Measurements from ENCODE around the gene SOWAHA.

Gene SOWAHA

GRCh38 chr5:132767150-132767549 is 46.0 kb upstream of the SOWAHA start:
- no peak overlapping the region for H3K4me3 ChIP-seq (ENCODE audit: control insufficient read depth, low read depth, low read length)
- TF ChIP-seq, protein P1, sequence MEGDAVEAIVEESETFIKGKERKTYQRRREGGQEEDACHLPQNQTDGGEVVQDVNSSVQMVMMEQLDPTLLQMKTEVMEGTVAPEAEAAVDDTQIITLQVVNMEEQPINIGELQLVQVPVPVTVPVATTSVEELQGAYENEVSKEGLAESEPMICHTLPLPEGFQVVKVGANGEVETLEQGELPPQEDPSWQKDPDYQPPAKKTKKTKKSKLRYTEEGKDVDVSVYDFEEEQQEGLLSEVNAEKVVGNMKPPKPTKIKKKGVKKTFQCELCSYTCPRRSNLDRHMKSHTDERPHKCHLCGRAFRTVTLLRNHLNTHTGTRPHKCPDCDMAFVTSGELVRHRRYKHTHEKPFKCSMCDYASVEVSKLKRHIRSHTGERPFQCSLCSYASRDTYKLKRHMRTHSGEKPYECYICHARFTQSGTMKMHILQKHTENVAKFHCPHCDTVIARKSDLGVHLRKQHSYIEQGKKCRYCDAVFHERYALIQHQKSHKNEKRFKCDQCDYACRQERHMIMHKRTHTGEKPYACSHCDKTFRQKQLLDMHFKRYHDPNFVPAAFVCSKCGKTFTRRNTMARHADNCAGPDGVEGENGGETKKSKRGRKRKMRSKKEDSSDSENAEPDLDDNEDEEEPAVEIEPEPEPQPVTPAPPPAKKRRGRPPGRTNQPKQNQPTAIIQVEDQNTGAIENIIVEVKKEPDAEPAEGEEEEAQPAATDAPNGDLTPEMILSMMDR (conservative IDR thresholded peaks at IDR 0.05; ENCODE audit: control insufficient read depth, insufficient read depth, low read depth, low read length), result no peak
- DNase-seq (ENCODE audit: low read depth), result no peak

GRCh38 chr5:132768485-132768868 is 44.6 kb upstream of the SOWAHA start:
- DNase-seq (ENCODE audit: low read depth), result no peak
- no peak overlapping the region for H3K4me3 ChIP-seq (ENCODE audit: control insufficient read depth, low read depth, low read length)
- TF ChIP-seq, protein P1 (conservative IDR thresholded peaks at IDR 0.05; ENCODE audit: control insufficient read depth, insufficient read depth, low read depth, low read length), result no peak

DNA sequence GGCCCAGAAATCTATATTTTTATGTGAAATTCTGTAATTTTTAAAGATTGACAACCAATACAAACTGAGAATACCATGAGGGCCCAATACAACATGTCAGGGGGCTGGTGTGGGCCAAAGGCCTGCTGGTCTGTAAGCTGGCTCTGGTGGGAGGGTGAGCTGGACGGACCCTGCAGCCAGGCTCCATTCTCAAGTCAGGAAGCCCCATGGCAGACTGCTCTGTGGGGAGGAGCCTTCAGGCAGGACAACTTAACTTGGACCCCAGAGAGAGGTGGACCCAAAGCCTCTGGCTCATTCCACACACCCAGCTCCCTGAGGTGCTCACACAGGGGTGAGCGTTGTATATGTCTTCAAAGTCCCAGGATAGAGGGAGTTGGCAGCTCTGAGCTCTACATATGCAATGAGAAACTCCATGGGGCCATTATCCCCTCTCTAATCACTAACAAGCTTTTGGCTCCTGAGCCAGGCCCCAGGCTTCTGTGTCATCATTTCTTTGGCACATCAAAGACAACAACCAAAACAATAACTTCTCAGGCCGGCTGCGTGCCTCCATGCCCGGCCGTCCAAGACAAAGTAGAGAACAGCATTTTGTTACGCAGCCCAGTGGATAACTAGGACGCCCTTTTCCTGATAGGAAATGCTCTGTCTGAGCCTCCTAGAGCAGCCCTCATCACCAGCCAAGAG is 42.5 kb upstream of the SOWAHA start:
- TF ChIP-seq, protein P1 (conservative IDR thresholded peaks at IDR 0.05; ENCODE audit: control insufficient read depth, insufficient read depth, low read depth, low read length), result no peak
- no peak for DNase-seq (ENCODE audit: low read depth)
- no peak overlapping the region for H3K4me3 ChIP-seq (ENCODE audit: control insufficient read depth, low read depth, low read length)

DNA sequence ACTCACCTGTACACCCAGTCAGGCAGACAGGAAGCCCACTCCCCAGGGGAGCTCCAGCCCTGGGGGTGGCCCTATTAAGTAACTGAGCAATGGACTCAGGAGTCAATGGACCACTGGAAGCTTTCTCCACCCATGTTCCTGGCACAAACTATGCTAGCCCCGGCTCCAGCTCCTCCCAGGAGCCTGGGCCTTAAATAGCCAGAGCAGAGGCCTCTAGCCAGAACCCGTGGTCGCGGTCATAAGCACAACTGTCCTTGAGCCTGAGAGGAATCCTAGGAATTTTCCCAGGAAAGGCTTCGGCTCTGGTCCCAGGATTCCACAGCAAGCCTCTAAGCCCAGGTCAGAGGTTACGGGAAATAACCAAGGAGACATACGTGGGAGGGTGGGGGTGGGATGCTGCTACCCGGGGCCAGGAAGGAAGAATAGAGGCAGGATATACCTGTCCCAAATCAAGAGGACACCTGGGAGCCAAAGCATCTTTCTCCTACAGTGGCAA is 41.6 kb upstream of the SOWAHA start:
- peak; percentile 44 for DNase-seq (ENCODE audit: low read depth)
- TF ChIP-seq, protein P1 (conservative IDR thresholded peaks at IDR 0.05; ENCODE audit: control insufficient read depth, insufficient read depth, low read depth, low read length), result no peak
- no peak overlapping the region for H3K4me3 ChIP-seq (ENCODE audit: control insufficient read depth, low read depth, low read length)

- no peak for DNase-seq (ENCODE audit: low read depth)
- no peak overlapping the region for H3K4me3 ChIP-seq (ENCODE audit: control insufficient read depth, low read depth, low read length)
- TF ChIP-seq, protein P1 (conservative IDR thresholded peaks at IDR 0.05; ENCODE audit: control insufficient read depth, insufficient read depth, low read depth, low read length), result no peak
Measured at GRCh38 chr5:132772291-132773070, 40.6 kb upstream of the SOWAHA start.

- TF ChIP-seq, protein P1 (conservative IDR thresholded peaks at IDR 0.05; ENCODE audit: control insufficient read depth, insufficient read depth, low read depth, low read length), result no peak
- no peak overlapping the region for H3K4me3 ChIP-seq (ENCODE audit: control insufficient read depth, low read depth, low read length)
- no peak for DNase-seq (ENCODE audit: low read depth)
Measured at GRCh38 chr5:132773114-132773513, 40.0 kb upstream of the SOWAHA start.
